Dendritic cell treated with granulocyte-macrophage colony-stimulating factor and Interleukin-4, amounts not matched to agents 40 ng/mL and 50 ng/mL, for 4 days (primary cell): Measurements from ENCODE around the gene FADS2.

Experiments
- H3K27ac Mint-ChIP-seq: one replicate; pipeline ENCODE4 v1.8.0; 2022; ENCODE audit warnings: mild to moderate bottlenecking, mixed read lengths
- H3K27me3 Mint-ChIP-seq: one replicate; pipeline ENCODE4 v1.8.0; 2022; ENCODE audit warnings: mild to moderate bottlenecking, mixed read lengths
- H3K36me3 Mint-ChIP-seq: one replicate; pipeline ENCODE4 v1.8.0; 2022; ENCODE audit warnings: low read depth, mixed read lengths
- H3K4me1 Mint-ChIP-seq: one replicate; pipeline ENCODE4 v1.8.0; 2022; ENCODE audit warnings: low read depth, mixed read lengths
- H3K4me3 Mint-ChIP-seq: one replicate; pipeline ENCODE4 v1.8.0; 2022; ENCODE audit warnings: mild to moderate bottlenecking, moderate library complexity, mixed read lengths
- H3K9me3 Mint-ChIP-seq: one replicate; pipeline ENCODE4 v1.8.0; 2022; ENCODE audit warnings: mixed read lengths
- intact Hi-C: fragments of 100-400 bp; cut with micrococcal nuclease; formaldehyde crosslinking; loops from one replicate; pipeline ENCODE4 v1.15.0; 2022

FADS2 gene

DNA sequence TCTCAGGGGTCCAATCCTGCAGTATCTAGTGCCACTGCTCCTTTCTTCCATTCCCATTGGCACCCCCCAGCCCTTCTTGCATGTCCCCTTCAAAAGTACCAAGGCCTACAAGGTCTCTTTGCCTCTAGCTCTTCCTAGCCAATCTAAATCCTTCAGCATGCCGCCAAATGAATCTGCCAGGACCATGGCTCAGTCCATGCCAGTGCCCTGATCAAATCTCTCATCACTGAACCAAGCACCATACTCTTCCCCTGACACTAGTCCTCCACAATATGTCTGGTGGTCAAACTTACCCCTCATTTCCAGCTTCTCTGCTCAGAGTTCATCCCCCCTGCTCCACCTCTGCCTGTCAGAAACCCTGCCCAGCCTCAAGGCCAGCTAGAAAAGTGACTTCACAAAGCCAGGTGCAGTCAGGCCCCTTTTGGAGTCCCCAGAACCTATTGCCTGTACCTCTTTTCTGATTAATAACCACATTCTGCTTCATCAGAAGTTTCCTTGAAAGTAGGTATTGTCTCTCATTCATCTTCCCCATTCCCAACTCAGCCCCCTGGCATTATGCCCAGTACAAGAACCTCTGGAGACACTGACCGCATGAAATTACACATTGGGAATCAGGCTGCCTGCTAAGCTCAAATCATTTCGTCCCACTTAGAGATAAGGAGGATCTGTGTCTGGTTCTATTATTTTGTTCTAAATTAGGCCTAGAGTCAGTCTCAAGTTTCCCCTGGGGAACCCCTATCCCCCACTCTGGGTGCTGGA, 24.0 kb upstream of the FADS2 start:
- H3K27ac Mint-ChIP-seq: no peak overlapping the region
- peaks cover 99% of the 10 kb centered on the region for H3K36me3 Mint-ChIP-seq
- H3K27me3 Mint-ChIP-seq: no peaks in the 10 kb centered on the region
- no peak overlapping the region for H3K4me3 Mint-ChIP-seq
- no peaks in the 10 kb centered on the region for H3K9me3 Mint-ChIP-seq
- peaks cover 25% of the 10 kb centered on the region for H3K4me1 Mint-ChIP-seq
- intact Hi-C loops: no loop called here

DNA sequence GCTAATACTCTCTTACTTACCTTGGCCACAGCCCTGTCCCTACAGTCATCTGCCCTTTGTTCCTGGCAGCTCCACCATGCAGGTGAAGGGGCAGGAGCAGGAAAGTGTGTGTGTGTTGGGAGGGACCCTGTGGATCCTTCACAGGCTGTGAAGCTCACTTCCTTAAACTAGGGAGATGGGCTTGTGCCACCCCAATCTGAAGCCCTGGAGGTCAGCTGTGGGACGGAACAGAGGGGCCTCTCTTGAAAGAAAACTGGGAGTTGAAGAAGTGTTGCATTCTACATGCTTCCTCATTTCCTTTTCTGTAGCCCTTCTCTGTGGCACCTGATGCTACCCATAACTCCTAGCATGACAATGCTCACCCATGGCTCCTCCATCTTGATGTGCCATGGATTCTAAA, 23.0 kb upstream of the FADS2 start:
- intact Hi-C loops: no loop called here
- peak overlapping the region; percentile 6 for H3K27ac Mint-ChIP-seq
- H3K9me3 Mint-ChIP-seq: no peaks in the 10 kb centered on the region
- no peaks in the 10 kb centered on the region for H3K27me3 Mint-ChIP-seq
- no peak overlapping the region for H3K4me3 Mint-ChIP-seq
- peaks cover 14% of the 10 kb centered on the region for H3K4me1 Mint-ChIP-seq
- H3K36me3 Mint-ChIP-seq: peaks cover 100% of the 10 kb centered on the region

DNA sequence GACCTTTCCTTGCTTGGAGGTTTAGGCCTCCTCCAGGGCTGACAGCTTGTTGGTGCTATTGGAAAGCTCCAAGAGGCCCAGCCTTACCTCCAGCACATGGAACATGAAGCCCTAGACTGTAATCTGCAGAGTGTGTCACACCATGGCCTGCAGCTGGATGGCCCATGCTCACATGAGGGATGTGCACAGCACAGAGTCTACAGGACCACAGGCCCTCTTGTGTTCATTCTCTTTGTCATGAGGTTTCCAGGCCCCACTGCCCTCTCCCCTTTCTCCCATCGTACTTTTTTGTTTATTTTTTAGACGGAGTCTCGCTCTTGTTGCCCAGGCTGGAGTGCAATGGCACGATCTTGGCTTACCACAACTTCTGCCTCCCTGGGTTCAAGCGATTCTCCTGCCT, 21.3 kb upstream of the FADS2 start:
- intact Hi-C loops: no loop called here
- Mint-ChIP-seq H3K27me3 (no peaks in the 10 kb centered on the region), H3K9me3 (no peaks in the 10 kb centered on the region), H3K36me3 (peaks cover 100% of the 10 kb centered on the region), H3K4me3 (no peak overlapping the region), H3K27ac (no peak overlapping the region), H3K4me1 (peaks cover 8% of the 10 kb centered on the region)

DNA sequence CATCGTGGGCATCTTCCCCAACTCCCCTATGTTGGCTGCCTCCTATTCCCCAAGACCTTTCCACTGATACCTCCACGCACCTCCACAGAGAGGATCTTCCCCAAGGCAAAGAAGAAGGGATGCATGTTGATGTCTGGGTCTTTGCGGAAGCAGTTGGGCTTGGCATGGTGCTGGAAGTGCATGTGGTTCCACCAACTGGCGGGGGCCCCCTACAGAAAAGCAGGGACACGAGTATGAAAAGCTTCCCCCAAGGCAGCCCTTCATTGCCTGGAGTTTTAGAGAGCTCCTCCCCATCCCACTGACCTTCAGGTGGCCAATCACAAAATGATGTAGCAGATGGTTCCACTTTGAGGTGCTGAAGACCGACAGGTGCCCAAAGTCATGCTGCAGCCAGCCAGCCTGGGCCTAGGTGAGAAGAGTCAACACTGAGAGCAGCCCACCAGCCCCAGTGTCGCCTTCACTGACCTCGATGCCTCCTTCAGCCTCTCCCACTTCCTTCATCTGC, 17.4 kb upstream of the FADS2 start:
- peaks cover 30% of the 10 kb centered on the region for H3K4me1 Mint-ChIP-seq
- H3K27ac Mint-ChIP-seq: peak overlapping the region; percentile 23
- H3K36me3 Mint-ChIP-seq: peaks cover 100% of the 10 kb centered on the region
- no peaks in the 10 kb centered on the region for H3K9me3 Mint-ChIP-seq
- no peak overlapping the region for H3K4me3 Mint-ChIP-seq
- intact Hi-C loops: no loop called here
- no peaks in the 10 kb centered on the region for H3K27me3 Mint-ChIP-seq

DNA sequence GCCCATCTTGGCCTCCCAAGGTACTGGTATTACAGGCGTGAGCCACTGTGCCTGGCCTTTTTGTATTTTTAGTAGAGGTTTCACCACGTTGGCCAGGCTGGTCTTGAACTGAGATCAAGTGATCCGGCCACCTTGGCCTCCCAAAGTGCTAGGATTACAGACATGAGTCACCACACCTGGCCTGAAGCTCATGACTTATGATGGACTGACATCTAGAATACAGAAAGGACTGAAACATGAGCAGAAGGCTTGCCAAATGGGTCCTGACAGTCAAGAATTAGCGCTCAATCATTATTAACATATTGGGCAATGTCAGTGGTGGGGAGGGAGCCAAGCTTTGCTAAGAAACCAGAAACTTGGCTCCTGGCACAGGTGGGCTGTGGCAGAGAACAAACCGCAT, 16.3 kb upstream of the FADS2 start:
- H3K36me3 Mint-ChIP-seq: peaks cover 99% of the 10 kb centered on the region
- no peaks in the 10 kb centered on the region for H3K27me3 Mint-ChIP-seq
- intact Hi-C loops: no loop called here
- no peak overlapping the region for H3K27ac Mint-ChIP-seq
- peaks cover 30% of the 10 kb centered on the region for H3K4me1 Mint-ChIP-seq
- H3K9me3 Mint-ChIP-seq: no peaks in the 10 kb centered on the region
- H3K4me3 Mint-ChIP-seq: no peak overlapping the region

DNA sequence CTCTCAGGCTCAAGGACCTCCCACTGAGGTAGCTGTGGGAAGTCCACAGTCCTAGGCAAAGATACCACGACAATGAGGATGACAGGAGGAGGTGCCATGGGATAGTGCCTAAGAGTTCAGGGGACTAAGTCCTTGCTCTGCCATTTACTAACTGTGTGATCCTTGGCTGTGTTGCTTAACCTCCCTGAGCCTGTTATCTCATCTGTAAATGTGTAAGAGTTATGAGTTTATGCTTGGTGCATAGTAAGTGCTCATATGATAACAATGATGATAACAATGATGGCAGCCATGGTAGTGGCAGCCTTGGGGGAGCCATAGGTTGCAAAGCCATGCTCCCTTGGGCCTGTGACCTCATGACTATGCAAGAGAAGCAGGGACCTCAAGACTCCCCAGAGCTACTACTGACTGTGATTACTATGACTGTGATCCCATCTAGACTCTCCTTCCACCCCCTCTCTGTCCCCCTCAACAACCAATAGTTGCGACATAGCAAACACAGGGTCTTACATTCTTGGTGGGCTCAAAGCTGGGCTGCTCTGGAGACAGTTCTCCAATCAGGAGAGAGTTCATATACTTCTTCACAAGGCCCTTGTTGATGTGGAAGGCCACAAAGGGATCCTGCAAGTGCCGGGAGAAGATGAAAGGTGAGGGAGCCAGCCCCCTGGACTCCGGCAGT, 15.2 kb upstream of the FADS2 start:
- Mint-ChIP-seq H3K4me1 (peaks cover 35% of the 10 kb centered on the region), H3K36me3 (peaks cover 88% of the 10 kb centered on the region), H3K9me3 (no peaks in the 10 kb centered on the region), H3K27ac (no peak overlapping the region), H3K27me3 (no peaks in the 10 kb centered on the region), H3K4me3 (no peak overlapping the region)
- intact Hi-C loops: no loop called here

DNA sequence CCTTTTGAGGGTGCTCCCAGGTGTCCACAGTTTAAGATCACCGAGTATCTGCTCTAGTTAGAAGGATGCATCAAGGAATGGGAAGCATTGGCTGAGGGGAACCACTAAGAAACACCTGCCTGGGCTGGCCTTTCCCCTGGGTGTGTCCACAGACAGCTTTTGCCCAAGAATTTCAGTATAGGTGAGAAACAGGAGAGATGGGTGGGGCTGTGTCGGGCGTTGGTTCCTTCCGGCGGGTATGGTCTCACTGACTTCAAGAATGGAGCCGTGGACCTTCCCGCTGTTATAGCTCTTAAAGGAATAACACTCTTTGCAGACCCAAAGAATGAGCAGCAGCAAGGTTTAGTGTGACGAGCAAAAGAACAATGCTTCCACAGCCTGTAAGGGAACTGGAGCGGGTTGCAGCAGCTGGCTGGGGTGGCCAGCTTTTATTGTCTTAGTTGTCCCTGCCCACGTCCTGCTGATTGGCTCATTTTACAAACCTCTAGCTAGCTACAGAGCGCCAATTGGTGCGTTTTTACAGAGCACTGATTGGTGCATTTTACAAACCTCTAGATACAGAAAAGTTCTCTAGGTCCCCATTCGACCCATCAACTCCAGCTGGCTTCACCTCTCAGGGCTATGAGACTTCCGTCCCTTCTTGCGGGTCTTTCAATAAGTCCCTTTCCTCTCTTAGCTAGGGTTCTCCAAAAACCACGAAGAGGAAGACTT, 13.7 kb upstream of the FADS2 start:
- Mint-ChIP-seq H3K4me3 (peak overlapping the region; percentile 92), H3K9me3 (no peaks in the 10 kb centered on the region), H3K36me3 (peaks cover 73% of the 10 kb centered on the region), H3K27me3 (no peaks in the 10 kb centered on the region), H3K27ac (peak overlapping the region; percentile 94), H3K4me1 (peaks cover 38% of the 10 kb centered on the region)
- intact Hi-C loops: no loop called here

DNA sequence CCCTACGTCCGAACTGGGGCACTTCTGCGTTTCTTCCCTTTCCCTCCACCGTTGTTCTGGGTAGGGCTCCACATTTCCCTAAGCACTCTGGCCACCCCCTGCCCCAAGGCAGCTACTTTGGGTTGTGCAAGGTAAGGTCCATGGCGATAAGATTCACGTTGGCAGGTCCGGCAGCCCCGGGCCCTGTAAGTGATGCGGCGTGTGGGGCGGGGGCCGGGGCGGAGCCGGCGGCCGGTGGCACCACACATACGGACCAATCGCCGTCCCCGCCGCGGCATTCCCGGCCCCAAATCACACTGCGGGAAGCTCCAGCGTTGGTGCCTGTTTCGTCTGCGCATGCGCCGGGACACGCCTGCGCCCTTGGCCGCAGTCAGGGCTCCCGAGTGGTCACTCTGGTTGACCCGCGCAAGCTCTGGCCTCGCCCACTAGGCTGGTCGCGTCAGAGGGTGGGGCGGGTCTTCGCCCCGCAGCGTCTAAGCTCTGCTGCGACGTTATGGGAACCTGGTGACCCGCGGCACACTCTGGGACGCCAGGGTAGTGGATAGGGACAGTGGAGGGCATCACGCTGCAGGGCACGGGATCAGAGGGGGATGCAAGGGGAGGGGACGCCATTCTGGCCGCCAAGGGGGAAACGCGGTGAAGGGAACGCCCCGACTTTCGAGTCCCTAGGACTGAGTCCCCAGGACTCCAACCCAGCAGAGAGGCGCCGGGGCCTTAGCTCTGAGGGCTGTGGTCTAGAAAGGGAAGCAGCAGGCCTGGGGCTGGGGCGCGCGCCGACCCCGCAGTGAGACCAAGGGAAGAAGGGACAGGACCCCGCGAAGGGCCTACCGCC, 12.9 kb upstream of the FADS2 start:
- peak overlapping the region; percentile 92 for H3K4me3 Mint-ChIP-seq
- peak overlapping the region; percentile 94 for H3K27ac Mint-ChIP-seq
- no peaks in the 10 kb centered on the region for H3K27me3 Mint-ChIP-seq
- H3K36me3 Mint-ChIP-seq: peaks cover 65% of the 10 kb centered on the region
- intact Hi-C loops: loop anchor here (1.0 kb wide), 1 partner anchor 23 kb away; the partner anchor contains the start of genes FEN1 and TMEM258
- no peaks in the 10 kb centered on the region for H3K9me3 Mint-ChIP-seq
- H3K4me1 Mint-ChIP-seq: peaks cover 38% of the 10 kb centered on the region

DNA sequence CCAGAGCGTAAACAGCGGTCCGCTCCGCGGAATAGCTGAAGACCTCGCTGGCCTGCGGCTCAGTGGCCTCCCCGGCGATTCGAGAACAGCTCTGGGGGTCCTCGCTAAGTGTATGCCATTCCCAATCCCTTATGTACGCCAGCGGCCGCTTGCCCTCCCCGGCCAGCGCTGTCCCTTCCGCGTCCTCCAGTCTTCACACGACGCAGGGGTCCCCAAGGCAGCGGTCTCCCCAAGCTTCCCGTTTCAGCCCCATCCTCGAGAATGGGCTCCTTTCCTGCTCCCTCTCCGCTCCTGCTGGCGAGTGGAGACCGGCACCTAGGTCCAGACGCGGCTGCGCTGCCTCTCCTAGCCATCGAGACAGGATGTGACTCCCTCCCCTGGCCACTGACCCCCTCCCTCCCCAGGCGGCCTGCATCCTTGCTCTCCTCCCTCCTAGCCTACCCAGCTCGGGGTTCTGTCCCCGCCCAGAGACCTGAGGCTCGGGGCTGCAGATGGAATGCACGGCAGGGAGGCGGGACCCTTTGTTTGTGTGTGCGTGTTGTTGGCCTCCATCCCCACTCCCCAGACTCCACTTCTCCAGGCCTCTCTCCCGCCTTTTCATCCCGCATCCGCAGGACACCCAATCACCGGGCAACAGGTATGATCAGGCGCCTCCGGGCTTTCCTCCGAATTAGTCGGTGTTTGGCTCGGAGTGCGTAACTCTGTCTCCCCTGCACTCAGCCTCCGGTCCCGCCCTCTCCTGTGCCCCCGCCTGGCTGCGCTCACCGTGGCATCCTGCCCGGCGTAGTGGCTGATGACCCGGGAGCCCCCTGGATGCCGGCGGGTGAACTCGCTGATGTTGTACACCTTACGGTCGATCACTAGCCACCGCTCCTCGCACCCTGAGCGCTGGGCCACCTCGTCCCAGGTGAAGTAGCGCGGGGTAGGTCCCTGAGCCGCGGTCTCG, 12.0 kb upstream of the FADS2 start:
- H3K9me3 Mint-ChIP-seq: no peaks in the 10 kb centered on the region
- H3K36me3 Mint-ChIP-seq: peaks cover 56% of the 10 kb centered on the region
- peak overlapping the region; percentile 94 for H3K27ac Mint-ChIP-seq
- H3K4me1 Mint-ChIP-seq: peaks cover 38% of the 10 kb centered on the region
- intact Hi-C loops: loop anchor here (1.0 to 2.0 kb wide), 2 partner anchors 19 to 24 kb away; partner anchors contain the start of genes FEN1 and TMEM258
- no peaks in the 10 kb centered on the region for H3K27me3 Mint-ChIP-seq
- H3K4me3 Mint-ChIP-seq: peak overlapping the region; percentile 92

DNA sequence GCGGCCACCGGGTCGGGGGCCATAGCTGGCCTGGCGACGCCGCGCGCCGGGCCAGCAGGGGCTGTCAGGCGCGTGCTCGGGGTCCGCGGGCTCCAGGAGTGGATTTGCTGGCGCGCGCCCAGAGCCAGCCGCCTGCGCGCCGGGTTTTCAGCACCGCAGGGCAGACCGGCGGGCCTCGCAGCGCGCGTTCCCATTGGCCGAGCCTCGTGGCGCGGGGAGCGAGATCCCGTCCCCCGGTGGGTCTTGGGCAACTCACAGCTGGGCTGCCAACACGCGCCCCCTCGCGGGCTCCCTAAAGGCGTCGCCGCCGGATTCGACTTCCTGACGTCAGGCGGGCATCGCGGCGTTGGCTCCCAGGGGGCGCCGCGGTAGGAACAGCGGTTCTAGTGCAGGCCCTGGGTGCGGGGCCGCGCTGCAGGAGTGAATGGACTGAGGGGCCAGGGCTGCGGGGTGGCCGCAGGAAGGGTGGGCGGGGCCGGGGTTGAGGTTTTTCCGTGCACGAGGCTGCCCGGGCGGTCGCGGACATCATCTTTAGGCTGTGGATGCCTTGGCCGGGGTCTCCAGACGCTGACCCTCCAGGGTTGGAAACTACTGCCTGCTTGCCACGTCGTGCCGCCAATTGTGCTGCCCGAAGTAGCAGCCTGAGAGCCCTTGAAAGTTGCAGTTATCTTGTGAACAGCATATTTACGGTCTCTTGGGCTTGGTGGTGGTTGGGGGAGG, 11.2 kb upstream of the FADS2 start, which contains the start of gene FADS1:
TSS of gene FADS1 (minus strand) at position 268 of the 720 bp plus-strand sequence. CDS start at position 194, 74 bp downstream.
- H3K9me3 Mint-ChIP-seq: no peaks in the 10 kb centered on the region
- intact Hi-C loops: loop anchor here (1.0 to 2.0 kb wide), 2 partner anchors 11 to 18 kb away; partner anchors contain the start of gene FADS2
- peaks cover 36% of the 10 kb centered on the region for H3K4me1 Mint-ChIP-seq
- H3K27ac Mint-ChIP-seq: peak within 1 kb of the TSS; percentile 94
- peak within 1 kb of the TSS; percentile 92 for H3K4me3 Mint-ChIP-seq
- peaks cover 48% of the 10 kb centered on the region for H3K36me3 Mint-ChIP-seq
- no peaks in the 10 kb centered on the region for H3K27me3 Mint-ChIP-seq

DNA sequence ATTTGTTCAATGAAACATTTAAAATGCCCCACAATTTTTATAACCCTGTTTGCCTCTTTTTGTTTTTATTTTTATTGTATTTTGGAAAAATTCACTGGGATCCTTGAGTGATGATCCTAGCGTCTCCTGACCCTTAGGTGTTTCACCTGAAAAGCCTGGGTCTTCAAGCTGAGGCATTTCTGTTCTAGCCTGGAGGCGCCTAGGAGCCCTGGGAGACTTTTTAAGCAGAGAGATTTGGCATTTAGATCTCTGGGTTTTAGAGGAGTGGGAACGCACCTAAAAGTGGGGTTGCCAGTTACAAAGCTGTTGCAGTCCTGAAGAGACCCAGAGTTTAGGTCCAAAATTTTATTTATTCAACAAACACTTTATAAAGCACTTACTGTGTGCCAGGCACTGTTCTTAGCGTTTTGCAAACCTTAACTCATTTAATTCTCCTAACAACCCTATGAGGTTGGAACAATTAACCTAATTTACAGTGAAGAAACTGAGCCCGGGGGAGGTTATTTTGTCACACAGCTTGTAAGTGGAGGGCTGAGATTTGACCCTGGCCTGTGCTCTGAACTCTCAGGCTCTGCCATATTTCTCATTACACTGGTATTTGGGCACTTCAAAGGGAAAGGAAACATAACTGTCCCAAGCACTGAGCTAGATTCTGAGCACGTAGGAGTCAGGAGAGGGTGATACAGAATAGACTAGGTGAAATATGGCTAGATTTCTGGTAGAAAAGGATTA, 10.5 kb upstream of the FADS2 start:
- Mint-ChIP-seq H3K36me3 (peaks cover 40% of the 10 kb centered on the region), H3K9me3 (no peaks in the 10 kb centered on the region), H3K4me3 (peak overlapping the region; percentile 92), H3K4me1 (peaks cover 29% of the 10 kb centered on the region), H3K27me3 (no peaks in the 10 kb centered on the region), H3K27ac (peak overlapping the region; percentile 94)
- intact Hi-C loops: loop anchor here (1.0 to 2.0 kb wide), 2 partner anchors 11 to 17 kb away; partner anchors contain the start of gene FADS2
